Neural progenitor cell (in vitro differentiated cells): ENCODE data around the gene COG5. TPM values are rescaled to one million over a fixed set of nuclear protein-coding genes. Genes with fewer than 3 reads are reported as not detected.

Source experiments
- DNase-seq: peaks from one replicate; pipeline ENCODE4 v3.0.0-alpha.2; 2016; ENCODE audit warnings: low spot score
- H2AFZ ChIP-seq: fragments of 200-600 bp; sonication (generic); replicated peaks from 2 replicates; pipeline ENCODE4 v1.6.1; 2016; ENCODE audit warnings: antibody characterized with exemption
- H3F3A ChIP-seq: fragments of 200-600 bp; sonication (generic); 2 replicates; pipeline ENCODE4 v1.6.1; 2016; ENCODE audit warnings: antibody characterized with exemption, low read depth
- H3K27ac ChIP-seq: fragments of 200-600 bp; sonication (generic); 2 replicates; pipeline ENCODE4 v1.5.1; 2016; ENCODE audit warnings: mild to moderate bottlenecking
- H3K27me3 ChIP-seq: fragments of 200-600 bp; sonication (generic); 2 replicates; pipeline ENCODE4 v1.6.1; 2016; ENCODE audit warnings: mild to moderate bottlenecking, moderate library complexity
- H3K36me3 ChIP-seq: fragments of 200-600 bp; sonication (generic); 2 replicates; pipeline ENCODE4 v1.5.1; 2016
- H3K4me1 ChIP-seq: fragments of 200-600 bp; sonication (generic); 2 replicates; pipeline ENCODE4 v1.6.1; 2016; ENCODE audit warnings: mixed run types
- H3K4me2 ChIP-seq: fragments of 200-600 bp; sonication (generic); 2 replicates; pipeline ENCODE4 v1.6.1; 2016
- H3K4me3 ChIP-seq: fragments of 200-600 bp; sonication (generic); 2 replicates; pipeline ENCODE4 v1.5.1; 2016
- H3K79me2 ChIP-seq: fragments of 200-600 bp; sonication (generic); 2 replicates; pipeline ENCODE4 v1.6.1; 2016; ENCODE audit warnings: low read depth
- H3K9ac ChIP-seq: fragments of 200-600 bp; sonication (generic); 2 replicates; pipeline ENCODE4 v1.6.1; 2016
- H3K9me3 ChIP-seq: fragments of 200-600 bp; sonication (generic); 2 replicates; pipeline ENCODE4 v1.5.1; 2016; ENCODE audit warnings: low read depth
- H4K20me1 ChIP-seq: fragments of 200-600 bp; sonication (generic); 2 replicates; pipeline ENCODE4 v1.6.1; 2016; ENCODE audit warnings: low read depth
- H3K27ac Mint-ChIP-seq: 3 replicates; pipeline ENCODE4 v1.8.0; 2021; ENCODE audit warnings: mixed read lengths
- H3K27me3 Mint-ChIP-seq: 2 replicates; pipeline ENCODE4 v1.8.0; 2022; ENCODE audit warnings: low read depth, mild to moderate bottlenecking, inconsistent platforms, moderate library complexity, mixed read lengths; ENCODE audit not compliant: insufficient read depth
- H3K36me3 Mint-ChIP-seq: 3 replicates; pipeline ENCODE4 v1.8.0; 2021; ENCODE audit warnings: mixed read lengths
- H3K4me1 Mint-ChIP-seq: 3 replicates; pipeline ENCODE4 v1.8.0; 2021; ENCODE audit warnings: mixed read lengths
- H3K4me3 Mint-ChIP-seq: 3 replicates; pipeline ENCODE4 v1.8.0; 2021; ENCODE audit warnings: mild to moderate bottlenecking, moderate library complexity, mixed read lengths
- H3K9me3 Mint-ChIP-seq: 3 replicates; pipeline ENCODE4 v1.8.0; 2020; ENCODE audit warnings: mixed read lengths
- CTCF ChIP-seq: fragments of 200-600 bp; sonication (generic); IDR thresholded peaks from 2 replicates; pipeline ENCODE4 v1.5.1; 2017; ENCODE audit warnings: antibody characterized with exemption, mild to moderate bottlenecking
- EZH2 ChIP-seq: fragments of 200-600 bp; sonication (generic); IDR thresholded peaks from 2 replicates; pipeline ENCODE4 v1.6.1; 2017; ENCODE audit warnings: antibody characterized with exemption, mild to moderate bottlenecking, moderate library complexity
- EZH2phosphoT487 ChIP-seq: fragments of 200-600 bp; sonication (generic); IDR thresholded peaks from 2 replicates; pipeline ENCODE4 v1.6.1; 2017; ENCODE audit warnings: antibody characterized with exemption
- total RNA-seq: library from RNA; depleted of rRNA; stranded (reverse); fragments of >200 nt; gene quantifications from 2 replicates; pipeline ENCODE4 v1.2.3, GENCODE V29; 2015; ENCODE audit warnings: low replicate concordance

COG5 gene
- total RNA-seq, 1 donor from 2014 or later = 90.5 TPM

- Histone ChIP-seq H3K9ac (no peak overlapping the region), H3K4me1 (no peaks in the 10 kb centered on the region), H3K27me3 (no peaks in the 10 kb centered on the region), H4K20me1 (no peaks in the 10 kb centered on the region), H3K36me3 (no peaks in the 10 kb centered on the region), H2AFZ (no peak overlapping the region), H3F3A (no peaks in the 10 kb centered on the region), H3K4me2 (no peak overlapping the region), H3K79me2 (no peaks in the 10 kb centered on the region), H3K27ac (no peak overlapping the region), H3K4me3 (no peak overlapping the region), H3K9me3 (no peaks in the 10 kb centered on the region)
- no peaks in the 10 kb centered on the region for H3K4me1 Mint-ChIP-seq
- peaks cover 25% of the 10 kb centered on the region for H3K36me3 Mint-ChIP-seq
- no peak for DNase-seq
- H3K27ac Mint-ChIP-seq = no peak overlapping the region
- no peak for TF ChIP-seq CTCF
- TF ChIP-seq EZH2 = no peak
- TF ChIP-seq EZH2phosphoT487 = no peak
- H3K9me3 Mint-ChIP-seq = no peaks in the 10 kb centered on the region
- H3K4me3 Mint-ChIP-seq = no peak overlapping the region
- no peaks in the 10 kb centered on the region for H3K27me3 Mint-ChIP-seq
These were observed 366.7 kb downstream of the COG5 start for GRCh38 chr7:107196834-107197610.

- Mint-ChIP-seq H3K9me3 (no peaks in the 10 kb centered on the region), H3K27ac (no peak overlapping the region), H3K36me3 (peaks cover 26% of the 10 kb centered on the region), H3K4me3 (no peak overlapping the region), H3K4me1 (no peaks in the 10 kb centered on the region), H3K27me3 (no peaks in the 10 kb centered on the region)
- H3F3A ChIP-seq = no peaks in the 10 kb centered on the region
- no peaks in the 10 kb centered on the region for H4K20me1 ChIP-seq
- H3K79me2 ChIP-seq = no peaks in the 10 kb centered on the region
- H3K27me3 ChIP-seq = no peaks in the 10 kb centered on the region
- no peak for DNase-seq
- H3K4me3 ChIP-seq = no peak overlapping the region
- no peak for TF ChIP-seq CTCF
- TF ChIP-seq EZH2 = no peak
- no peaks in the 10 kb centered on the region for H3K4me1 ChIP-seq
- no peak overlapping the region for H2AFZ ChIP-seq
- no peaks in the 10 kb centered on the region for H3K36me3 ChIP-seq
- no peaks in the 10 kb centered on the region for H3K9me3 ChIP-seq
- no peak overlapping the region for H3K9ac ChIP-seq
- H3K4me2 ChIP-seq = no peak overlapping the region
- H3K27ac ChIP-seq = no peak overlapping the region
These were observed 369.7 kb downstream of the COG5 start for GRCh38 chr7:107194052-107194451.

- Mint-ChIP-seq H3K4me1 (no peaks in the 10 kb centered on the region), H3K9me3 (no peaks in the 10 kb centered on the region), H3K27me3 (no peaks in the 10 kb centered on the region), H3K4me3 (no peak overlapping the region), H3K27ac (no peak overlapping the region), H3K36me3 (peaks cover 36% of the 10 kb centered on the region)
- Histone ChIP-seq H3K79me2 (no peaks in the 10 kb centered on the region), H4K20me1 (no peaks in the 10 kb centered on the region), H3K36me3 (peaks cover 10% of the 10 kb centered on the region), H3K9ac (no peak overlapping the region), H3F3A (no peaks in the 10 kb centered on the region), H3K9me3 (no peaks in the 10 kb centered on the region), H3K4me2 (no peak overlapping the region), H3K4me1 (no peaks in the 10 kb centered on the region), H3K27ac (no peak overlapping the region), H3K27me3 (no peaks in the 10 kb centered on the region), H3K4me3 (no peak overlapping the region), H2AFZ (no peak overlapping the region)
- DNase-seq = no peak
- TF ChIP-seq EZH2phosphoT487 (no peak), EZH2 (no peak), CTCF (no peak)
These were observed 373.6 kb downstream of the COG5 start for GRCh38 chr7:107190090-107190489.
